NCI-H226 (cell line): ENCODE data around the gene DPCD.

Source experiments
- DNase-seq: peaks from one replicate; pipeline ENCODE4 v3.0.0-alpha.2; 2015

DPCD gene

GRCh38 chr10:101587725-101588653, at the start of gene DPCD, which contains the start of gene POLL:
TSS of gene DPCD (plus strand) at chr10:101588321. CDS start at chr10:101588337, 16 bp downstream.
TSS of gene POLL (minus strand) at chr10:101588257. CDS start at chr10:101587360, 897 bp downstream.
- peak; percentile 93 for DNase-seq

DNA sequence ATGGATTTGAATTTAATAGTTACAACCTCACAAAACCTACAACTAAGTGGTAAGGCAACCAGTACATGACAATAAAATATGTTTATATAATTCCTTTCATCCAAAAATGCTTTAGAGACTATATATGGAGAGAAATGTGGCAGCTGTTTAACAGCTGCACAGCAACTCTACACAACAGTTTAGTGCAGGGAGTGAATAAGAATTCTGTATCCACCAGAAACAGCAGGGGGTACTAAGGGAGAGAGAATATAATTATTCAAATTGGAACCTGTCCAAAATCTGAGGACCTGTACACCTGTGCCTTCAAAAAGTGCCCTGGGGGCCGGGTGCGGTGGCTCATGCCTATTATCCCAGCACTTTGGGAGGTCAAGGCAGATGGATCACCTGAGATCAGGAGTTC, 49.7 kb upstream of the DPCD start:
- no peak for DNase-seq

- DNase-seq: no peak
These were observed 42.2 kb upstream of the DPCD start for GRCh38 chr10:101545898-101546297.

- DNase-seq: no peak
These were observed 37.2 kb upstream of the DPCD start for GRCh38 chr10:101550965-101551364.

DNA sequence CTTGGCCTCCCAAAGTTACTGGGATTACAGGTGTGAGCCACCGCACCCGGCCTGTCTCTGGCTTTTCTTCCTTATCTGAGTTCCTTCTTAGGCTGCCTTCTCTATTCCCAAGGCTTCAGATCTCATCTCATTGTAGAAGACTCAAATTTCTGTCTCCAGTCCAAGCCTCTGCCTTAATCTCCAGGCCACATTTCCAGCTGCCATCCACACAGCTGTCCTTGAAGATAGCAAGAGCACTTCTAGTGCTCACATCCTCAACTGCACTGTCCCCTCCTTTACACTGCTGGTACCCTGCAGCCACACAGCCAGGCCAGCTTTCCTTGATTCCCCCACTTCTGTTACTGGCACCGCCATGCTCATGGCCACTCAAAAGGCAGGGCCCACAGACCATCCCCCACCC, 35.7 kb upstream of the DPCD start:
- DNase-seq: no peak

- no peak for DNase-seq
These were observed 30.6 kb upstream of the DPCD start for GRCh38 chr10:101557541-101557940.

DNA sequence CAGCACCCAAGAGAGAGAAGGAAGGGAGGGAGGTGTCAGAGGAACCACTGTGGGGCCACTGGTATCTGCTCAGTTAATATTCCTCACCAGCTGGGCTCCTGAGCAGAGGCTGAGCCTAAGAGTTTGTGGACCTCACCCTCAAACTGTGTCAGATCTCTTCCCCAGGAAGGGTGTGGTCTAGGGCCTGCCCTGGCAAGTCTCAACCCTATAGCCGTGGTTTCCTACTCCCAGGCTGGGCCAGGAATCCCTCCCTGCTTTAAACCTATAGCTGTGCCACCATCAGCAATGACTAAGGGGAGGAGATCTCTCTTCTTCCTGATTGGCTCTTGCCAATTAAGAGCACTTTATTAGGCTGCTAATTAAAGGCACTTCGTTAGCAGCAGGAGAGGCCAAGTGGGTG, 29.9 kb upstream of the DPCD start:
- peak; percentile 35 for DNase-seq

DNA sequence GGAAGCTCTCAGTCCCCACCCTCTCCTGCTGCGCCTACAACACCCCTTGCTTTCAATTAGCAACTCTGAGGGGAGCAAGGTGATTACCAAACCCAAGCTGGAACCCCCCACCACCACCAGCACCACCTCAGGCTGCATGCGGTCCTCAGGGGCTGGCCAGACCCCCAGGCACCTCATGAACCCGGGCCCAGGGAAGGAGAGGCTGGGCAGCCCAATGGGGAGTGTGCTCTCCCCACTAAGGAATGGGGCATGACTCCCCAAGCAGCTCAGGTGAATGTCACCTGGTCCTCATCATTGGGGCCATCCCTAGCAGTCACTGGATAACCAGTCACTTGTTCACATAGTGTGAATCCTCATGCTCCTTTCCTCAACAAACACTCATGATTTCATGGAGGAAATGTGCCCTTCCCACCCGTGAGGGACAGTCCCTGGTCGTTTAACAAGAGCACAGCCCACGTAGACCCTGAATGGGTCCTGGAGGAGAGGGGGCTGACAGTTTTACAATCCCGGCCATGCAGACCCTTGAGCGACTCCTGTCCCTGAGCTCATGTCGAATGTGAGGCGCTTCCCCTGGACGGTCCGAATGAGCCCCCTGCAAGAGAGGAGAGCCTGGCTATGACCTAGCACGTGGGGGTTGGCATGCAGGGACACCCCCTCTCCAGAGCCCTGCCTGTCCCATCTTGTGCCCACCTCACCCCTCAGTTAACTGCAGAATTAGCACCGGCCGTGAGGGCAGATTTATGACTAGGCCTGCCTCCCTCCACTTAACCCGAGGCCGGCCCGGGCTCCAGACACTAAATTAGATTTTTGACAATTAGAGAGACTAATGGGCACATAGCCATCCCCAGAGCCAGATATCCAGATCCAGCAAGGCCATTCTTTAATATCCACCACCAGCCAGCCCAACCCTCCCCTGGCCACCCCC, 29.2 kb upstream of the DPCD start:
- DNase-seq: no peak

DNA sequence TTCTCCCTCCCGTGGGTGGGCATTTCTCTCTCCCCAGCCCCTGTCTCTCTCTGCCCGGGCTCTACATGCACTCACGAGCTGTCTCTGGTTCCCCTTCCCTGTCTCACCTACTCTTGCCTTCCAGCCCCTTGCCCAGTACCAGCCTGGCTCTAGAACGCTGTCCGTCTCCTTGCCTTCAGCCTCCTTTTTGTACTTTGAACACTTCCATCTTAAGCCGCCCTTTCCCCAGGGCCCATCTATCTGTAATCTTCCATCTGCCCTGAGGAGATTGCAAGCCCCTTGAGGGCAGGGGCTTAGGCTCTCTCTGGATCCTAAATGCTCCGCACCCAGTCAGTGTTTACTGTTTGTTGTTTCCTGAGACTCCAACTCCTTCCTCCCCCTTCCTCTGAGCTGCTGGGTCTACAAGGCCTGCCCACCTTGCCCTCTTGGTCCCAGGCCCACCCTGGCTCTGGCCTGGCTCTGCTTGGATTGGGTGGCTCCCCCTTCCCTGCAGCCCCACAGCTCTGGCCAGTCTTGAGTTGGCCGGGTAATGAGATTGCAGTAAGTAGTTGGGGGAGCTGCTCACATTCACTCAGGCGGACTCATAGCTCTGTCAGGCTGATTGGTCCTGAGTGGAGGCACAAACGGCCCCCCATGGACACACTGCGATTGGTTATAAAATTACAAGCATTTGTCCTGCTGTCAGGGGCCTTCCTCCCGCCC, 28.4 kb upstream of the DPCD start:
- no peak for DNase-seq

DNA sequence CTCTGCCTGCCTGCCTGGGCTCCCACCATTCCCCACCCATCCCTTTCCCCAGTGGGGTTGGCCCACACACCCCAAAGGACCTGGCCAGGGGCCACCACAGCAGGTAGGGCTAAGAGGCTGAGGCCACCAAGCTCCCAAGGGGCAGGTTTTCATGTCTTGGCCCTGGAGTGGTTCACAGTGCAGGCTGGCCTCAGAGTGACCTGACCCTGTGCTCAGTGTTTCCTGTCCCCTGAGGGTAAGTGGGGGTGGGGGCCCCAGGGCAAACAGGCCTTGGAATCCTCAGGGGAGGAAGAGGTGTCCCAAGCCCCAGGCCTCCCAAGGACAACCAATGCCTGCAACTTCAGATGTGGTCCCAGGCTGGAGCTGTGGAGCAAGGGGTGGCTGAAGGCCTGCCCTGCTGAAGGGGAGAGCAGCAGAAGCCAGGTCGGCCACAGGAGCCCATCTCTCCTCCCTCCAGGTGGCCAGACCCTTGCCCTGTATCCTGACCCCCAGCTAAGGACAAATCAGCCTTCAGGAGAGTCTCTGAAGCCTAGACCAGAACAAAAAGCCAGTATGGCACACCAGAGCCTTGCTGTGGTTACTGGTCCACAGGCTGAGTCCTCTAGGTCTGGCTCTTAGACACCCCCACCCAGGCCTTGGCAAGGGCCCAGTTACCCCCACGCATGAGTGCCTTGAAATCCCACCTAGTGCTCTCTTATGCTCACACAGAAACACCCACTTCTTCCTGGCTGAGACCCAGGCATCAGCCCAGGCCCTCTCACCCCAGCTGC, 27.6 kb upstream of the DPCD start:
- no peak for DNase-seq

- no peak for DNase-seq
These were observed 26.8 kb upstream of the DPCD start for GRCh38 chr10:101561068-101561915.

DNA sequence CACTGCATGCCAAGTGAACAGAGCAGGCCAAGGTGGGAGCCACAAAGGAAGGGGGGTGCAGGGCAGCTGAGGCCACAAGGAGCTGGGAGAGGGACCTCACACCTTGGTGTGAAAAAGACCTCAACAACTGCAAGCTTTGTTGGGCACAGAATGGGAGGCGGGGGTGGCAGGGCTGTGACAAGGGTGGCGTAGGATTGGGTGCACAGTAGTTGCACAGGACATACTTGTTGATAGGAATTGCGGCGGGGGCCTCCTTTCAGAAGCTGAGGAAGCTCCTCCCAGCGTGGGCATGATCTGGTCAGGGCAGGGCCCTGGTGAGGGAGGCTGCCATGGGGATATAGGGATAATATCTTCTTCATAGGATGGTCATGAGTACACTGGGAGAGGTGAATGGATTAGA, 25.9 kb upstream of the DPCD start:
- no peak for DNase-seq

GRCh38 chr10:101563007-101563406, 25.1 kb upstream of the DPCD start:
- no peak for DNase-seq

- DNase-seq: no peak
These were observed 24.6 kb upstream of the DPCD start for GRCh38 chr10:101563497-101564040.

DNA sequence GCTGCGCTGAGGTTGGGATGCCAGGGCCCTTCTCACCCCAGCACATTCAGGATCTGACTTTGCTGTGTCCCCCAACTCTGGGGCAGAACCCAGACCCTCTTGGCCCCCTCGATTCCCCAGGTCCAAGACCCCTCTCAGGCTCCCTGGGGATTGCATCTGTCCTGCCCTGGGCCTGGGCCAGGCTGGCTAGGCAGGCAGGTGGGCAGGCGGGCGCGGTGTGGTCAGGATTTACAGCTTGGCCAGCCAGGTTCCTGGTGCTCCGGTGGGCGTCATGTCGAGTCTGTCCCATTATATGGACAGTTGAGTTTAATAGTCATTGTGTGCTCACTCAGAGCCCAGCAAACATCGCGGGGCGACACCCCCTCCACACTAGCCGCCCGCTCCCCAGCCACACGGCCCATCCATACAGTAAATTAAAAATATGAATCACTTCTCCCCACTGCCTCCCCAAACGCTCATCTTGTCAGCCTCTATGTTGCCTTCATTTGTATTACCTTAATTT, 23.6 kb upstream of the DPCD start:
- DNase-seq: no peak

GRCh38 chr10:101565370-101565900, 22.7 kb upstream of the DPCD start:
- DNase-seq: no peak

DNA sequence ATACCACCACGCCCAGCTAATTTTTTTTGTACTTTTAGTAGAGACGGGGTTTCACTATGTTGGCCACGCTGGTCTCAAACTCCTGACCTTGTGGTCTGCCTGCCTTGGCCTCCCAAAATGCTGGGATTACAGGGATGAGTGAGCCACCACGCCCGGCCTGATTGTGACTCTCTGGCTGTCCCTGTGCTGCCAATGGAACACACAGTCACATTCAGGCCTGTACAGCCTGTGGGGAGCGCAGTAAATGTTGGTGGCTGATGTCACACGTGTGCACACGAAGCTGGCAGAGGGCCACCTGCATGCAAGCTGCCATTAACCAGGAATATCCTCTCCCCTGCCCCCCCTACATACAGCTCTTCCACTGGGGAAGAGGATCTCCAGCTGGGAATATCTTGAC, 22.2 kb upstream of the DPCD start:
- no peak for DNase-seq

- DNase-seq: no peak
These were observed 21.6 kb upstream of the DPCD start for GRCh38 chr10:101566333-101567164.
